H9 (cell line): Measurements from ENCODE around the gene CREB5. TPM values are rescaled to one million over a fixed set of nuclear protein-coding genes. Genes with fewer than 3 reads are reported as not detected.

Source experiments
- DNase-seq: peaks from one replicate; pipeline ENCODE4 v3.0.0-alpha.2; 2017
- H2AFZ ChIP-seq: one replicate; pipeline ENCODE4 v1.6.1; 2013; ENCODE audit warnings: mild to moderate bottlenecking, low read length, control low read depth, moderate library complexity
- H2AK5ac ChIP-seq: 2 replicates; pipeline ENCODE4 v1.6.1; 2013; ENCODE audit warnings: low read length, control low read depth, mixed read lengths; ENCODE audit not compliant: insufficient read length
- H2BK120ac ChIP-seq: one replicate; pipeline ENCODE4 v1.6.1; 2013; ENCODE audit warnings: low read depth, mild to moderate bottlenecking, low read length, control low read depth, inconsistent platforms; ENCODE audit not compliant: poor library complexity, severe bottlenecking
- H2BK12ac ChIP-seq: 2 replicates; pipeline ENCODE4 v1.6.1; 2013; ENCODE audit warnings: low read length, control low read depth, mixed read lengths, low read depth; ENCODE audit not compliant: insufficient read length
- H2BK15ac ChIP-seq: 2 replicates; pipeline ENCODE4 v1.6.1; 2013; ENCODE audit warnings: low read depth, low read length, control low read depth
- H2BK20ac ChIP-seq: one replicate; pipeline ENCODE4 v1.6.1; 2013; ENCODE audit warnings: low read depth, mild to moderate bottlenecking, low read length, control low read depth, inconsistent platforms; ENCODE audit not compliant: poor library complexity, severe bottlenecking
- H2BK5ac ChIP-seq: 2 replicates; pipeline ENCODE4 v1.6.1; 2013; ENCODE audit warnings: low read length, control low read depth, mixed read lengths; ENCODE audit not compliant: insufficient read length
- H3K14ac ChIP-seq: 2 replicates; pipeline ENCODE4 v1.6.1; 2013; ENCODE audit warnings: low read length, control low read depth; ENCODE audit not compliant: insufficient read depth
- H3K18ac ChIP-seq: 2 replicates; pipeline ENCODE4 v1.6.1; 2013; ENCODE audit warnings: low read depth, mild to moderate bottlenecking, mixed read lengths, low read length, control low read depth; ENCODE audit not compliant: insufficient read length
- H3K23ac ChIP-seq: 2 replicates; pipeline ENCODE4 v1.6.1; 2013; ENCODE audit warnings: low read length, control low read depth, mixed read lengths, low read depth; ENCODE audit not compliant: insufficient read length
- H3K23me2 ChIP-seq: 2 replicates; pipeline ENCODE4 v1.6.1; 2013; ENCODE audit warnings: low read depth, mild to moderate bottlenecking, mixed read lengths, low read length, control low read depth; ENCODE audit not compliant: insufficient read length, poor library complexity, severe bottlenecking
- H3K27ac ChIP-seq: 2 replicates; pipeline ENCODE4 v1.5.1; 2013; ENCODE audit warnings: low read length, control low read depth, mixed read lengths, low read depth; ENCODE audit not compliant: insufficient read length
- H3K27me3 ChIP-seq: 2 replicates; pipeline ENCODE4 v1.6.1; 2013; ENCODE audit warnings: low read length, control low read depth, inconsistent platforms; ENCODE audit not compliant: insufficient read depth
- H3K4ac ChIP-seq: 2 replicates; pipeline ENCODE4 v1.6.1; 2013; ENCODE audit warnings: low read depth, mild to moderate bottlenecking, control low read depth, inconsistent platforms, low read length, moderate library complexity
- H3K4me1 ChIP-seq: 2 replicates; pipeline ENCODE4 v1.6.1; 2013; ENCODE audit warnings: low read length, control low read depth, inconsistent platforms; ENCODE audit not compliant: insufficient read depth
- H3K4me2 ChIP-seq: 2 replicates; pipeline ENCODE4 v1.6.1; 2013; ENCODE audit warnings: low read length, control low read depth, mixed read lengths; ENCODE audit not compliant: insufficient read length, insufficient read depth
- H3K56ac ChIP-seq: 2 replicates; pipeline ENCODE4 v1.6.1; 2013; ENCODE audit warnings: low read depth, mild to moderate bottlenecking, mixed read lengths, low read length, control low read depth; ENCODE audit not compliant: insufficient read length
- H3K79me1 ChIP-seq: 2 replicates; pipeline ENCODE4 v1.6.1; 2013; ENCODE audit warnings: low read depth, mild to moderate bottlenecking, moderate library complexity, low read length, control low read depth, inconsistent platforms; ENCODE audit not compliant: insufficient read depth, poor library complexity, severe bottlenecking
- H3K79me2 ChIP-seq: 2 replicates; pipeline ENCODE4 v1.6.1; 2013; ENCODE audit warnings: low read length, control low read depth, inconsistent platforms; ENCODE audit not compliant: insufficient read depth
- H3K9ac ChIP-seq: 2 replicates; pipeline ENCODE4 v1.6.1; 2013; ENCODE audit warnings: low read length, control low read depth, mixed read lengths; ENCODE audit not compliant: insufficient read length; ENCODE audit errors: extremely low read depth
- H3K9me3 ChIP-seq: one replicate; pipeline ENCODE4 v1.6.1; 2013; ENCODE audit warnings: low read depth, low read length, inconsistent platforms; ENCODE audit not compliant: control insufficient read depth
- H3T11ph ChIP-seq: one replicate; pipeline ENCODE4 v1.6.1; 2013; ENCODE audit warnings: mild to moderate bottlenecking, low read length, control low read depth, inconsistent platforms
- H4K20me1 ChIP-seq: one replicate; pipeline ENCODE4 v1.6.1; 2013; ENCODE audit not compliant: control insufficient read depth, insufficient read length, insufficient read depth
- H4K5ac ChIP-seq: 2 replicates; pipeline ENCODE4 v1.6.1; 2013; ENCODE audit warnings: low read depth, mild to moderate bottlenecking, mixed read lengths, low read length, control low read depth; ENCODE audit not compliant: insufficient read length
- H4K8ac ChIP-seq: replicated peaks from 2 replicates; pipeline ENCODE4 v1.6.1; 2013; ENCODE audit warnings: low read length, control low read depth, mixed read lengths, low read depth; ENCODE audit not compliant: insufficient read length
- H4K91ac ChIP-seq: 2 replicates; pipeline ENCODE4 v1.6.1; 2013; ENCODE audit warnings: low read depth, mild to moderate bottlenecking, moderate library complexity, mixed read lengths, low read length, control low read depth; ENCODE audit not compliant: insufficient read length
- H3K27ac Mint-ChIP-seq, 3 experiments: 2 replicates in 2 of 3; 3 replicates in 1 of 3; pipeline ENCODE4 v1.8.0; 2020 to 2021; ENCODE audit warnings: mixed read lengths in 3 of 3, mild to moderate bottlenecking in 1 of 3, moderate library complexity in 1 of 3
- H3K27me3 Mint-ChIP-seq: 2 replicates; pipeline ENCODE4 v1.8.0; 2021; ENCODE audit warnings: low read depth, mild to moderate bottlenecking, moderate library complexity, mixed read lengths
- H3K36me3 Mint-ChIP-seq, 3 experiments: 2 replicates in 2 of 3; 3 replicates in 1 of 3; pipeline ENCODE4 v1.8.0; 2020 to 2021; ENCODE audit warnings: low read depth in 3 of 3, mixed read lengths in 3 of 3; ENCODE audit not compliant: insufficient read depth in 1 of 3
- H3K4me1 Mint-ChIP-seq, 2 experiments: 2 replicates each; pipeline ENCODE4 v1.8.0; 2020; ENCODE audit warnings: mixed read lengths in 2 of 2
- H3K4me3 Mint-ChIP-seq, 2 experiments: 2 replicates in 1 of 2; 3 replicates in 1 of 2; pipeline ENCODE4 v1.8.0; 2020 to 2021; ENCODE audit warnings: mild to moderate bottlenecking in 2 of 2, mixed read lengths in 2 of 2, moderate library complexity in 1 of 2
- H3K9me3 Mint-ChIP-seq, 2 experiments: 2 replicates in 1 of 2; 3 replicates in 1 of 2; pipeline ENCODE4 v1.8.0; 2020; ENCODE audit warnings: mild to moderate bottlenecking in 2 of 2, mixed read lengths in 2 of 2, moderate library complexity in 1 of 2
- WGBS: extraction: QIAGEN DNeasy Blood & Tissue Kit; methylation state at CpG from one replicate; pipeline ENCODE4 v1.1.7; 2013; ENCODE audit warnings: missing lambda C conversion rate, low lambda C conversion rate, mixed read lengths; ENCODE audit not compliant: insufficient read length; ENCODE audit errors: extremely low coverage; 5-methylcytosine and 5-hydroxymethylcytosine counted together
- total RNA-seq: library from RNA; stranded (reverse); gene quantifications from 2 replicates; pipeline ENCODE4 v1.2.1, GENCODE V29; 2021
- TF ChIP-seq, protein P1 (sequence below): fragments of 200-600 bp; sonication (generic); conservative IDR thresholded peaks from 3 replicates; pipeline ENCODE4 v1.8.0; 2021; ENCODE audit warnings: antibody characterized with exemption, mild to moderate bottlenecking

CREB5 gene
- total RNA-seq, 1 experiment from 2014 or later: 4.0 TPM

DNA sequence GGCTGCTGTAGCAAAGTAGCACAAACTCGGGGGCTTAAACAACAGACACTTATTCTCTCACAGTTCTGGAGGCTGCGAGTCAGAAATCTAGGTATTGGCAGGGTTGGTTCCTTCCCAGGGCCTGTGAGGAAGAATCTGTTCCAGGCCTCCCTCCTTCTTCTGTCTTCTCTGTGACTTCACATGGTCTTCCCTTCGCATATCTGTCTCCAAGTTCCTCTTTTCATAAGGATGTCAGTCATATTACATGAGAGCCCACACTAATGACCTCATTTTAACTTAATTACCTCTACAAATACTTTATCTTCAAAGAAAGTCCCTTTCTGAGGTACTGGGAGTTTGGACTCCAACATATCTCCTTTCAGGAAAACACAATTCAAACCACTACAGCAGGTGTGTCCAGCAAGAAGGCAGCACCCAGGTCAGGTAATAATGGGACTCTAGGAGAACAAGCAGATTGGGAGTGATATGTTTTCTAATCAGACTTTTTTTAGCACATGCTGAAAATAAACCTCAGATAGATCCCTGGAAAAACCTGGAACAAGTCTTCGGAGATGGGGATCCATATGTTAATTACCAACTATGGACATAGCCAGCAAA is 11.7 kb downstream of the CREB5 start:
- no peaks in the 10 kb centered on the region for H3K9me3 Mint-ChIP-seq
- H3K4me1 Mint-ChIP-seq: peaks cover 0 to 3% of the 10 kb centered on the region in 2 experiments; a peak in 1 of 4 replicates

More for the DNA sequence above, 11.7 kb downstream of the CREB5 start:
- no peak overlapping the region for H3K56ac ChIP-seq
- no peaks in the 10 kb centered on the region for H3K9me3 ChIP-seq
- TF ChIP-seq, protein P1, sequence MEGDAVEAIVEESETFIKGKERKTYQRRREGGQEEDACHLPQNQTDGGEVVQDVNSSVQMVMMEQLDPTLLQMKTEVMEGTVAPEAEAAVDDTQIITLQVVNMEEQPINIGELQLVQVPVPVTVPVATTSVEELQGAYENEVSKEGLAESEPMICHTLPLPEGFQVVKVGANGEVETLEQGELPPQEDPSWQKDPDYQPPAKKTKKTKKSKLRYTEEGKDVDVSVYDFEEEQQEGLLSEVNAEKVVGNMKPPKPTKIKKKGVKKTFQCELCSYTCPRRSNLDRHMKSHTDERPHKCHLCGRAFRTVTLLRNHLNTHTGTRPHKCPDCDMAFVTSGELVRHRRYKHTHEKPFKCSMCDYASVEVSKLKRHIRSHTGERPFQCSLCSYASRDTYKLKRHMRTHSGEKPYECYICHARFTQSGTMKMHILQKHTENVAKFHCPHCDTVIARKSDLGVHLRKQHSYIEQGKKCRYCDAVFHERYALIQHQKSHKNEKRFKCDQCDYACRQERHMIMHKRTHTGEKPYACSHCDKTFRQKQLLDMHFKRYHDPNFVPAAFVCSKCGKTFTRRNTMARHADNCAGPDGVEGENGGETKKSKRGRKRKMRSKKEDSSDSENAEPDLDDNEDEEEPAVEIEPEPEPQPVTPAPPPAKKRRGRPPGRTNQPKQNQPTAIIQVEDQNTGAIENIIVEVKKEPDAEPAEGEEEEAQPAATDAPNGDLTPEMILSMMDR: no peak
- H2AK5ac ChIP-seq: no peak overlapping the region
- Mint-ChIP-seq H3K4me3 (no peak overlapping the region), H3K27me3 (peaks cover 2% of the 10 kb centered on the region; the same call in 1 of the 2 replicates), H3K36me3 (no peaks in the 10 kb centered on the region), H3K27ac (no peak overlapping the region)
- no peak overlapping the region for H3K4me2 ChIP-seq
- no peak overlapping the region for H3K9ac ChIP-seq
- no peak overlapping the region for H3K18ac ChIP-seq
- no peak overlapping the region for H3K23ac ChIP-seq
- no peak overlapping the region for H4K8ac ChIP-seq
- H4K91ac ChIP-seq: no peak overlapping the region
- no peak for DNase-seq
- no peak overlapping the region for H4K5ac ChIP-seq
- no peak overlapping the region for H2BK12ac ChIP-seq
- no peak overlapping the region for H2BK120ac ChIP-seq
- H3K27me3 ChIP-seq: no peaks in the 10 kb centered on the region
- WGBS: no CpG with 5 or more reads among the region's 4 CpGs
- H3K23me2 ChIP-seq: no peaks in the 10 kb centered on the region
- H3T11ph ChIP-seq: no peak overlapping the region
- no peak overlapping the region for H2BK20ac ChIP-seq
- no peak overlapping the region for H3K14ac ChIP-seq
- no peak overlapping the region for H2BK15ac ChIP-seq
- H3K27ac ChIP-seq: no peak overlapping the region
- H3K4ac ChIP-seq: no peak overlapping the region
- H3K4me1 ChIP-seq: no peaks in the 10 kb centered on the region
- no peak overlapping the region for H2BK5ac ChIP-seq
- no peaks in the 10 kb centered on the region for H3K79me2 ChIP-seq
- no peak overlapping the region for H2AFZ ChIP-seq
- no peaks in the 10 kb centered on the region for H3K79me1 ChIP-seq
- no peaks in the 10 kb centered on the region for H4K20me1 ChIP-seq
